Astrocyte of the spinal cord (primary cell): ENCODE measurements around the gene KCNQ1.

Experiments used
- DNase-seq: peaks from one replicate; pipeline ENCODE4 v3.0.0; 2011; ENCODE audit warnings: low read depth, low spot score
- H3K4me3 ChIP-seq: 2 replicates; pipeline ENCODE4 v1.5.1; 2011; ENCODE audit warnings: low read depth, mild to moderate bottlenecking, low read length, moderate library complexity
- CTCF ChIP-seq: IDR thresholded peaks from 2 replicates; pipeline ENCODE4 v1.5.1; 2012; ENCODE audit warnings: low read depth, mild to moderate bottlenecking, low read length, inconsistent platforms
- in situ Hi-C: cut with HindIII; loops from 2 replicates; pipeline ENCODE4 v1.10.0; 2017; ENCODE audit warnings: low sequenced_read_pairs

KCNQ1 gene

GRCh38 chr11:2564008-2564530, 119.3 kb downstream of the KCNQ1 start:
- in situ Hi-C loops: no loop called here
- H3K4me3 ChIP-seq: no peak overlapping the region
- DNase-seq: no peak
- no peak for TF ChIP-seq CTCF

- DNase-seq: no peak
- in situ Hi-C loops: no loop called here
- no peak for TF ChIP-seq CTCF
- H3K4me3 ChIP-seq: no peak overlapping the region
Measured at GRCh38 chr11:2564588-2565425, 120.0 kb downstream of the KCNQ1 start.

GRCh38 chr11:2565447-2566222, 120.8 kb downstream of the KCNQ1 start:
- TF ChIP-seq CTCF: no peak
- in situ Hi-C loops: no loop called here
- no peak overlapping the region for H3K4me3 ChIP-seq
- DNase-seq: no peak

GRCh38 chr11:2566223-2567025, 121.6 kb downstream of the KCNQ1 start:
- DNase-seq: no peak
- in situ Hi-C loops: no loop called here
- no peak overlapping the region for H3K4me3 ChIP-seq
- no peak for TF ChIP-seq CTCF

- in situ Hi-C loops: no loop called here
Measured at GRCh38 chr11:2567026-2567671, 122.3 kb downstream of the KCNQ1 start.

More at GRCh38 chr11:2567026-2567671, 122.3 kb downstream of the KCNQ1 start:
- TF ChIP-seq CTCF: no peak
- H3K4me3 ChIP-seq: no peak overlapping the region
- DNase-seq: no peak
